ENCODE measurements around the gene ADH5.

DNA sequence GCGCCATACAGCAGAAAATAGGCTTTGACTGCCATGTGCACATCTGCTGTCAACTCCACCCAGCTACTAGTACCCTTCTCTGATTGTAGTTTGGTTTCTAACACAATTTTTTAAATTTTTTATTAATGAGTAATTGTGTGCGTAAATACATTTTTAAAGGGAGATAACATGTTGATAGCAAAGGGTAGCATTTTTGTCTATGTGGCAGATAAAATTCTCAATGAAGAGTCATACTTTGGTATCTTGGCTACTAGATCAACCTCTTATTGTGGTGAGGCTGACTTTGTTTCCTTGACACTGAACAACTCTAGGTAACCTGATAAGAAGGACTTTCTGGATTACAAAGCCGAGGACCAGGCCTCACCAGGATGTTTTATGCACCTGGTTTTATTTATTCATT, 46.0 kb upstream of the ADH5 start:
- TF ChIP-seq, protein P1, sequence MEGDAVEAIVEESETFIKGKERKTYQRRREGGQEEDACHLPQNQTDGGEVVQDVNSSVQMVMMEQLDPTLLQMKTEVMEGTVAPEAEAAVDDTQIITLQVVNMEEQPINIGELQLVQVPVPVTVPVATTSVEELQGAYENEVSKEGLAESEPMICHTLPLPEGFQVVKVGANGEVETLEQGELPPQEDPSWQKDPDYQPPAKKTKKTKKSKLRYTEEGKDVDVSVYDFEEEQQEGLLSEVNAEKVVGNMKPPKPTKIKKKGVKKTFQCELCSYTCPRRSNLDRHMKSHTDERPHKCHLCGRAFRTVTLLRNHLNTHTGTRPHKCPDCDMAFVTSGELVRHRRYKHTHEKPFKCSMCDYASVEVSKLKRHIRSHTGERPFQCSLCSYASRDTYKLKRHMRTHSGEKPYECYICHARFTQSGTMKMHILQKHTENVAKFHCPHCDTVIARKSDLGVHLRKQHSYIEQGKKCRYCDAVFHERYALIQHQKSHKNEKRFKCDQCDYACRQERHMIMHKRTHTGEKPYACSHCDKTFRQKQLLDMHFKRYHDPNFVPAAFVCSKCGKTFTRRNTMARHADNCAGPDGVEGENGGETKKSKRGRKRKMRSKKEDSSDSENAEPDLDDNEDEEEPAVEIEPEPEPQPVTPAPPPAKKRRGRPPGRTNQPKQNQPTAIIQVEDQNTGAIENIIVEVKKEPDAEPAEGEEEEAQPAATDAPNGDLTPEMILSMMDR (IDR thresholded peaks at IDR 0.05; ENCODE audit: insufficient read depth, low read length), result no peak
- TF ChIP-seq POLR2AphosphoS5 (IDR thresholded peaks at IDR 0.05; ENCODE audit: low read depth), result no peak
- TF ChIP-seq, protein P2, sequence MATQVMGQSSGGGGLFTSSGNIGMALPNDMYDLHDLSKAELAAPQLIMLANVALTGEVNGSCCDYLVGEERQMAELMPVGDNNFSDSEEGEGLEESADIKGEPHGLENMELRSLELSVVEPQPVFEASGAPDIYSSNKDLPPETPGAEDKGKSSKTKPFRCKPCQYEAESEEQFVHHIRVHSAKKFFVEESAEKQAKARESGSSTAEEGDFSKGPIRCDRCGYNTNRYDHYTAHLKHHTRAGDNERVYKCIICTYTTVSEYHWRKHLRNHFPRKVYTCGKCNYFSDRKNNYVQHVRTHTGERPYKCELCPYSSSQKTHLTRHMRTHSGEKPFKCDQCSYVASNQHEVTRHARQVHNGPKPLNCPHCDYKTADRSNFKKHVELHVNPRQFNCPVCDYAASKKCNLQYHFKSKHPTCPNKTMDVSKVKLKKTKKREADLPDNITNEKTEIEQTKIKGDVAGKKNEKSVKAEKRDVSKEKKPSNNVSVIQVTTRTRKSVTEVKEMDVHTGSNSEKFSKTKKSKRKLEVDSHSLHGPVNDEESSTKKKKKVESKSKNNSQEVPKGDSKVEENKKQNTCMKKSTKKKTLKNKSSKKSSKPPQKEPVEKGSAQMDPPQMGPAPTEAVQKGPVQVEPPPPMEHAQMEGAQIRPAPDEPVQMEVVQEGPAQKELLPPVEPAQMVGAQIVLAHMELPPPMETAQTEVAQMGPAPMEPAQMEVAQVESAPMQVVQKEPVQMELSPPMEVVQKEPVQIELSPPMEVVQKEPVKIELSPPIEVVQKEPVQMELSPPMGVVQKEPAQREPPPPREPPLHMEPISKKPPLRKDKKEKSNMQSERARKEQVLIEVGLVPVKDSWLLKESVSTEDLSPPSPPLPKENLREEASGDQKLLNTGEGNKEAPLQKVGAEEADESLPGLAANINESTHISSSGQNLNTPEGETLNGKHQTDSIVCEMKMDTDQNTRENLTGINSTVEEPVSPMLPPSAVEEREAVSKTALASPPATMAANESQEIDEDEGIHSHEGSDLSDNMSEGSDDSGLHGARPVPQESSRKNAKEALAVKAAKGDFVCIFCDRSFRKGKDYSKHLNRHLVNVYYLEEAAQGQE (IDR thresholded peaks at IDR 0.05; ENCODE audit: insufficient replicate concordance, low read depth), result no peak
- no peak for TF ChIP-seq GABPA (IDR thresholded peaks at IDR 0.05; ENCODE audit: low read depth)
- no peak for TF ChIP-seq SPI1 (IDR thresholded peaks at IDR 0.05; ENCODE audit: borderline replicate concordance, low read depth)
